Stimulated activated CD4-positive, alpha-beta T cell treated with anti-CD3 and anti-CD28 coated beads, Interleukin-1b, Interleukin-23, amount 100 ng/mL, for 1 hour (primary cell): ENCODE results near the gene ZNF407.

Experiments used
- DNase-seq, 2 donors: peaks; one replicate each; pipeline ENCODE4 v3.0.0-alpha.2; 2020; ENCODE audit warnings: low read depth in 2 of 2

The ZNF407 gene

GRCh38 chr18:74579496-74580065 is 18.1 kb upstream of the ZNF407 start:
- DNase-seq = no peak

- DNase-seq = no peak
These were observed 15.0 kb upstream of the ZNF407 start for GRCh38 chr18:74582642-74583041.

DNA sequence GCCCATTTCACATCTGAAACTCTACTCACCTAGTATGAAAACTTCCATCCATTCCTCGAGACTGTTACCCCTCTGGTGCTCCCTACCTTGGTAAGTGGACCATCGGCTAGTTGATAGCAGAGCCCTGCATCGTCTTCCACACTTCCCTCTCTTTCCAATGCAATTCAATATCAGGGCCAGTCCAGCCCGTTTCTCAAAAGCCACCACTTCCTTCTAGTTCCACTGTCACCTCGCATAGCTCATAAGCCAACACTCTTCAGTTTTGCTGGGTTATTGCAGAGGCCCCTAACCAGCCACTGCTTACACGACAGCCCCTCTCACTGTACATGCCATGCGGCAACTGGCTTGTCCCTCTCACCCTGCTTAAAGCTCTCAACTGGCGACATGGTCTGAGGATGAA is 10.2 kb upstream of the ZNF407 start:
- no peak for DNase-seq

DNA sequence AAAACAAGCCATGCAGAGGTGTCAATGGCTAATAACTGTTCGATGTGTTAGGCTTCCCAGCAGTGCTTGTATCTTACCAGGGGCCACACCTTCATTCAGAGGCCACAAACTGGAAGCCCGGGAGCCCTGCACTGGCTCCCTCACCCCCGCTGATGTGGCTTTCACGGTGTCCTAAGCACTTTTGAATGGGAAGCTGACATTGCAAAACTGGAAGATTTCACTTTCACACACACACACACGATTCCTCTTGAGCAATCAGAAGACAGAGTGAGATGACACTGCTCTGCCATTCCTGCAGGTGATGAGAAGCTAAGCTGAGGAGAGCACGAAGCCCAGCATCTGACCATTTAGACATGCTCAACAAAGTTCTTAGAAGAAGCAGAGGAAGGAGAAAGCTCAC is 8.6 kb upstream of the ZNF407 start:
- no peak for DNase-seq

DNA sequence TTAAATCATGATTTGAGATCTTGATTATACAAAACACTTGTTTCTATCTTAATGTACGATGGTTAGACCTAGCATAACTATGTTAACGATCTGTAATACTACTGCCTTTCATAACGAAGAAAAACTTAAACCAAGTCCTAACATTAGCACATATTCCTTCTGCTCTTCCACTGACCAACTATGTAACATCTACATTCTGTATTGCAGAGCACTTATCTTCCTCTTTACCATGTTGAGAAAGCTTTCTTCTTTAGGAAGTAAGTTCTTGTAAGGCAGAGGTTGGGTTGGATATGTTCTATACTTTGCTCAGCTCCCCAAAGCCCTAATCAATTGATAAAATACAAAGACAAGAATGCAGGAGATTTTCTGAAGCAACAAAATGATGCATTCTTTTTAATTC is 7.9 kb upstream of the ZNF407 start:
- DNase-seq = no peak

DNA sequence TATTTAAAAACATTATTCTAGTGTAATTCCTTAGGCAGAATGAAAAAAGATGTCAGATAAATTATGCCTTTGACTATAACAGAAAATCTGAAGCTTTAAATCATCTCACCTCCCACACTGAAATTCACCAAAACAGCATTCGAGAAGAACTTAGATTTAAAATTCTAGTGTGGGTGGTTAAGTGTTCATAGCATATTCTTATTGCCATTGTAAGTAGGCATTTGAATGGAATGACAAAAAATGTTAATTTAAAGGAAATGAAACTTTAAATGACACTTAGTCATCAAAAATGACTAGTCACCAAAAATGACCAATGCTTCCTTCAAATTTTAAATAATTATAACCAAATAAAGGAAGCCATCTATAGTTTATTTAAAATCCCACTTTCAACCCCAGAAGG is 7.0 kb upstream of the ZNF407 start:
- no peak for DNase-seq

DNA sequence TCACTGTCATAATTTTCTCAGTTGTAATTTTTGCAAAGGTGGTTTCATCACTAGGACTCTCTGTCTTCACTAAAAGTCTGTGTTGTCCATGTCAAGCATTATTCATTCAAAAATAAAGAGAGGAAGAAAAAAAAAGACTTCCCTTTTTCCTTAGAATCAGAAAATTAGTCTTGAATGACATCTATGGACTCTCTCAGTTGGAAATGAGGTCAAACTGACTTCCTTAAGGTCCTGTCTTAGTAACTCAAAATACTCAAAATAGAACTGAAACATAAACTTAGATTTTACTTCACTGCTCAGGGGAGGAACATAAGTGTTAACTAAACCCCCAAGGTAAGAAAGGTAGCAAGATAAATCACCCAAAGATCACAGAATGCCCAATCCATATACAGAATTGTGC is 2.2 kb upstream of the ZNF407 start:
- no peak for DNase-seq

DNA sequence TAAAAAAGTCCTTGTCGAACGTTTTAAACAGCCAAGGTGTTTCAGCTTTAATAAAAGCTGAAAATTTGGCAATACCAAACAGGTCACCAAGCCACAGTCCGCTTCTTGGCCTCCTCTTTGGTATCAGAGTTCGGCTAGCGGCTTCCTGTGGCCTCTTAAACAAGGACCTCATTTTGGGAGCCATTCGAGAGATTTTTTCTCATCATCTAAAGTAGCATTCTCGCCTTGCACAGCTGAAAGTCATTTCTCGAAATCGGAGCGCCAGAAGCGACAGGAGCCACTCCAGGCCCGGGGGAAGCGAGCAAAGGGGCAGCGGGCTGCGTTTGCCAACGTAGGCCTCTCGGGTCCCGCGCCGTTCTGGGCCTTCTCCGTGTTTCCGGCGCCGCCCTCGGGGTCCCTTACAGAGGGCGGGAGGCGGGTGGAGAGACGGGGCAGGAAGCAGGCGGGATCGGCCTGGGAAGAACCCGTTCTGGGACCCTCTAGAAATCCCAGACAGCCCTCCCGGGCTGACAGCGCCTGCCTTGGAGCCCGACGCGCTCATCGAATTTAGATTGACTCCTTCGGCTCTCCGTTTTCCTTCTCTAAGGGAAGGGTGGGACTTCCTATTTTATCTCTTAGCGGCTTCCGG is 522 bp upstream of the ZNF407 start:
- peak; percentile 11 to 43 for DNase-seq

DNA sequence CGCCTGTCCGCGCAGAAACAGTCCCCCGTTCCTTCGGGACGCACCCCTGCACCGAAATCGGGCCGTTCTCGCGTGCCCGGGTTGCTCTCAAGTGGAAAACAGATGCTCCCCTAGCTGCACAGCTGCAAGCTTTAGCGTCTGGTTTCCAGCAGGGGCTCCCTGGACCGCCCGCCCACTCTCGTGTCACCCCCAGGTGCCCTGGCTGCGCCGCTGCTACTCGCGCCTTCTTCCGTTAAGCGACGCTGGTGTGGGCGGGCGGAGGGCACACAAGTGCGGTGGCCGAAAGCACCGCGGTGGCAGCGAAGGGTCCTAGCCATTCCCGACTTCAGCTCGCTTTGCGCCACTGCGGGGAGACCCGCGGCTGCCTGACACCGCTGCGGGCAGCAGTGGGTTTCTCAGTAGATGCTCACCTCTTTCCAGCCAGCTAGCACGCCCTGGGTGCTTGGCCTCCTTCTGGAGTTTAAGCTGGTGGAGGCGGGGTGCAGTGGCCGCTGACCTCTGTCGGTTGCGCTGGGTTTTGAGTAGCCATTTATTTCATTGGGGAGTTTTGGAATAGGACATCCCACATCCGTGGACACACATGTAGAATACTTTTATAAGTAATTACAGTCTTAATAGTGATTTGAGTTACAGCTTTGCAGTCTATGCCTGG is 806 bp downstream of the ZNF407 start:
- DNase-seq = peak; percentile 22 to 39

- DNase-seq = no peak
These were observed 6.7 kb downstream of the ZNF407 start for GRCh38 chr18:74604361-74604760.

- DNase-seq = no peak
These were observed 7.1 kb downstream of the ZNF407 start for GRCh38 chr18:74604774-74605173.

DNA sequence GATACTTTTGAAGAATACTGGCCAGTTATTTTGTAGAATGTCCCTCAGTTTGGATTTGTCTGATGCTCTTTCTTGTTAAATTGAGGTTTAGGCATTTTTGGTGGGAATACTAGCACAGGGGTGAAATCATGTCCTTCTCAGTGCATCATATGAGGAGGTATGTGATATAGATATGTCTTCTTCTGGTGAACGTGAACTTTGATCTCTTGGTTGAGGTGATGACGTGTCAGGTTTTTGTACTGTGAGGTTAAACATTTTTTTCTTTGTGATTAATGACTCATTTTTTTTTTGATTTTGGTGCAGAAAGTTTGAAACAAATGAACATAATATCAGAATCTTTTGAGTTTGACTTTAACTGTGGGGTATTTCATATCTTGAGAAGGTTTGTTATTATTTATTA is 11.0 kb downstream of the ZNF407 start:
- no peak for DNase-seq

DNA sequence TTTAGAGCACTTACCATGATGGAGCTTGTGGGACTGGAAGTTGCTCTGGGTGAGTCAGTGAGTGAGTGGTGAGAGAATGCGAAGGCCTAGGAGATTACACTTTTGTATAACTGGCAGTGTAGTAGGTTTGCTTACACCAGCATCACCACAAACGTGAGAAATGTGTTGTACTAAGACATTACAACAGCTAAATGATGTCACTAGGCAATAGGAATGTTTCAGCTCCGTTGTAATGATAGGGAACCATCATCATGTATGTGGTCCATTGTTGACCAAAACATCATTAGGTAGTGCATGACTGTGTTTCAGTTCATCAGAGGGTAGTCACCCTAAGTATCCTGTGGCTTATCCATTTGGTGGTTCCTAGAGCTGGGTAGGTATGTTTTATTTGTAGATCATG is 11.9 kb downstream of the ZNF407 start:
- no peak for DNase-seq

DNA sequence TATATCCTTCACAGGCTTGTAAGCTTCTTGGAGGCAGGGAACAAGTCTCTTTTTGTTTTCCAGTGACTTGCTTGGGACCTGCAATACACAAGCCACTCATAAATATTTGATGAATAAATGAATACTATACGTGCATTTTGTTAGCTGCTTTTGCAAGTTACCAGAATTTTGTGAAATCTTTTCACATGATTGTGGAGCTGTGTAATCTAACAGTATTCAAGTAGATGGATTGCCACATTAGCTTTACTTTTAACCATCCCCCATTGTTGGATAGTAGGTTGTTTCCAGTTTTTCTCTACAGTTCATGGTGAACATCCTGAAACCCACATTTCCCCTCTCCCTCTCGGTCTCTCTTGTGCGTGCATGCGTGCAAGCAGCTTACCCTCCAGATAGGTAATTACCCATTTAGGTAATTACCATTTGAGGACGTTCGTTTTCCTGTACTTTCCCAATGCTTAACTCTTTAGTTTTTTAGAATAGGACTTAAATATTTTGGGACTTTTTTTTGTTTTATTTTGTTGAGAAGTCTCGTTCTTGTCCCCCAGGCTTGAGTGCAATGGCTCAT is 12.5 kb downstream of the ZNF407 start:
- DNase-seq = no peak

GRCh38 chr18:74610860-74611259 is 13.2 kb downstream of the ZNF407 start:
- no peak for DNase-seq

- no peak for DNase-seq
These were observed 14.1 kb downstream of the ZNF407 start for GRCh38 chr18:74611765-74612164.

- DNase-seq = no peak
These were observed 15.7 kb downstream of the ZNF407 start for GRCh38 chr18:74613381-74613780.

DNA sequence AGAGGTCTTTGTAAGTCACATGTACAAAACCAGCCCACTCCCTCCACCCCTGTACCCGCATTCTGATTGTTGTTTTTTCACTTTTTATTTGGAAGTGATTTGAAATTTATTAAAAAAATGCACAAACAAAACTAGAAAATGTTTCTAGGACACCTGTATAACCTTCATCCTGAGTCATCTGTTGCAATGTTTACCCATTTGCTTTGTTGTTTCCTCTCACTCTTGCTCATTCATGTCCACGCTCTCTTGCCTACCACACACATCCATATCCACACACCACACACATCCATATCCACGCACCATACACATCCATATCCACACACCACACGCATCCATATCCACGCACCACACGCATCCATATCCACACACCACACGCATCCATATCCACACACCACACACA is 18.8 kb downstream of the ZNF407 start:
- no peak for DNase-seq

DNA sequence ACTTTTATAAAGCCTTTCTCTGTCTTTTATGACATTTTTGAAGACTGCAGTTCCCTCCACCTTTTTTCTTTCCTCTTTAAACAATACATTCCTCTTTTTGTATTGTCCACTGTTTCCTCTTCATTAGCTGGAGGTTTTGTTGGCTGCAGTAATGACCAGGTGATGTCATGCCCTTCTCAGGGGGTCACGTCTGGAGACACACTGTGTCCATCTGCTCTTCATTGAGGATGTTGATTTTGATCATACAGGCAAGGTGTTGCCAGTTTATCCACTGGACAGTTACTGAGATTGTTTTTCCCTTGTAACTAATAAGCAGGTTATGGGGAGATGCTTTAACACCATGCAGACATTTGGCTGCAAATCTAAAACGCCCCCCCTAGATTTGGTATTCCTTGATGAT is 19.8 kb downstream of the ZNF407 start:
- DNase-seq = no peak

DNA sequence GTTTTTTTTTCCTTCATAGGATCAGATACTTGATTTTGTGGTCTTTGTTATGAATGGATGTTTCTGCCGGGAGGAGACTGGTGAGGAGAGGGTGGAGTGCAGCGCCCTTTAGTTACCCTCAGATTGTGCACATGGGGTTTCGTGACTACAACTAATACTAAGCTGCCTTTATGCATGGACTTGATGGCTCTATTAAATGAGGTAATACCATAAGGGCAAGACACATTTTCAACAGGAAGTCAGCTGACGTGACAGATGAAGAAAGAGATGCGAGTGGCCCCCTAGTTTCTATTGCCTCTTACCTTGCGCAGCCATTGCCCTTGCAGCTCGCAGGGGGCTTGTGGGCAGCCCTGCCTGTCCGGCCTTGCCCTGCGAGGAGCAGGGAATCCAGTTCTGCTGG is 24.4 kb downstream of the ZNF407 start:
- DNase-seq = no peak

GRCh38 chr18:74623047-74623816 is 25.6 kb downstream of the ZNF407 start:
- no peak for DNase-seq

- DNase-seq = no peak
These were observed 26.8 kb downstream of the ZNF407 start for GRCh38 chr18:74624466-74624865.

DNA sequence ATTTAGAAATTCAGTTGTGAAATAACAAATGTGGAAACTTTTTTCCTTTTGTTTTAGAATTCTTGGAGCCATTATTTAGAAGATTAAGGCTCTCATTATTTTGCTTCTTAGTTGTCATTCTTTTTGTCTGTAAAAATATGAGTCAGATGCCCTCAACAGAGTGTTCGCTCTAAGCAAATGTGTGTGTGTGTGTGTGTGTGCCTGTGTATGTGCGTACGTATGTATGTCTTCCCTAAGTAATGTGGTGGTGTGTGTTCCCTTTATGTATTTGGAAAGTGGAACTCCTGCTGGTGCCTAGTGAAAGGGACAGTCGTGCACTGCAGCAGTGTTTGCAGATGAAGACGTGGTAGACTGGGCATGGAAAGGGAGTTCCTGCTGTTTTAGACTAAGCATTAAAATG is 27.5 kb downstream of the ZNF407 start:
- DNase-seq = no peak
